Astrocyte (in vitro differentiated cells and primary cell): ENCODE measurements around the gene ATP4B. TPM values are rescaled to one million over a fixed set of nuclear protein-coding genes. Genes with fewer than 3 reads are reported as not detected.

Experiments
- DNase-seq: peaks from one replicate; pipeline ENCODE4 v3.0.0-alpha.2; 2010; ENCODE audit warnings: low read depth
- FAIRE-seq: peaks from 2 replicates; lab custom pipeline; 2011; peaks lifted over from hg19 to GRCh38; lab: Jason Lieb, UNC
- H2AFZ ChIP-seq: 2 replicates; pipeline ENCODE4 v1.6.0; 2012; ENCODE audit warnings: low read depth, low read length, inconsistent platforms
- H3K27ac ChIP-seq: 2 replicates; pipeline ENCODE4 v1.5.1; 2011; ENCODE audit warnings: low read depth, low read length, inconsistent platforms
- H3K27me3 ChIP-seq: 2 replicates; pipeline ENCODE4 v1.6.0; 2011; ENCODE audit warnings: low read length, inconsistent platforms; ENCODE audit not compliant: insufficient read depth
- H3K36me3 ChIP-seq: 2 replicates; pipeline ENCODE4 v1.5.1; 2011; ENCODE audit warnings: low read length, inconsistent platforms; ENCODE audit not compliant: insufficient read depth
- H3K4me1 ChIP-seq: 2 replicates; pipeline ENCODE4 v1.5.1; 2011; ENCODE audit warnings: low read length, inconsistent platforms; ENCODE audit not compliant: insufficient read depth
- H3K4me2 ChIP-seq: 2 replicates; pipeline ENCODE4 v1.6.0; 2012; ENCODE audit warnings: low read length, inconsistent platforms
- H3K4me3 ChIP-seq: 2 replicates; pipeline ENCODE4 v1.5.1; 2011; ENCODE audit warnings: low read depth, mild to moderate bottlenecking, low read length, inconsistent platforms; ENCODE audit not compliant: insufficient read depth
- H3K79me2 ChIP-seq: 2 replicates; pipeline ENCODE4 v1.6.0; 2012; ENCODE audit warnings: mild to moderate bottlenecking, low read length, inconsistent platforms; ENCODE audit not compliant: insufficient read depth
- H3K9ac ChIP-seq: 2 replicates; pipeline ENCODE4 v1.6.0; 2012; ENCODE audit warnings: mild to moderate bottlenecking, low read length, inconsistent platforms
- H3K9me3 ChIP-seq: 2 replicates; pipeline ENCODE4 v1.5.1; 2012; ENCODE audit warnings: low read depth, mild to moderate bottlenecking, low read length, inconsistent platforms; ENCODE audit not compliant: insufficient read depth
- H4K20me1 ChIP-seq: 2 replicates; pipeline ENCODE4 v1.6.0; 2012; ENCODE audit warnings: low read length, inconsistent platforms; ENCODE audit not compliant: insufficient read depth
- H3K27ac Mint-ChIP-seq: one replicate; pipeline ENCODE4 v1.8.0; 2021; ENCODE audit warnings: mild to moderate bottlenecking, mixed read lengths; ENCODE audit not compliant: unreplicated experiment
- H3K27me3 Mint-ChIP-seq: one replicate; pipeline ENCODE4 v1.8.0; 2021; ENCODE audit warnings: low read depth, mixed read lengths; ENCODE audit not compliant: unreplicated experiment
- H3K36me3 Mint-ChIP-seq: one replicate; pipeline ENCODE4 v1.8.0; 2021; ENCODE audit warnings: low read depth, mixed read lengths; ENCODE audit not compliant: unreplicated experiment
- H3K4me1 Mint-ChIP-seq: one replicate; pipeline ENCODE4 v1.8.0; 2021; ENCODE audit warnings: low read depth, mixed read lengths; ENCODE audit not compliant: unreplicated experiment
- H3K4me3 Mint-ChIP-seq: one replicate; pipeline ENCODE4 v1.8.0; 2021; ENCODE audit warnings: mild to moderate bottlenecking, moderate library complexity, mixed read lengths; ENCODE audit not compliant: unreplicated experiment
- H3K9me3 Mint-ChIP-seq: one replicate; pipeline ENCODE4 v1.8.0; 2021; ENCODE audit warnings: mild to moderate bottlenecking, mixed read lengths; ENCODE audit not compliant: unreplicated experiment
- CTCF ChIP-seq: IDR thresholded peaks from 2 replicates; pipeline ENCODE4 v1.5.1; 2011; ENCODE audit warnings: low read depth, mild to moderate bottlenecking, inconsistent platforms, low read length, moderate library complexity; ENCODE audit not compliant: insufficient read depth
- EZH2 ChIP-seq: IDR thresholded peaks from 2 replicates; pipeline ENCODE4 v1.6.1; 2012; ENCODE audit warnings: mild to moderate bottlenecking, low read length, inconsistent platforms; ENCODE audit not compliant: insufficient read depth
- total RNA-seq: library from RNA; stranded (reverse); gene quantifications from 2 replicates; pipeline ENCODE4 v1.2.1, GENCODE V29; 2021

ATP4B gene
- total RNA-seq, 1 donor from 2014 or later, result not detected

- TF ChIP-seq CTCF, result no peak
- TF ChIP-seq EZH2, result no peak
- peaks cover 45% of the 10 kb centered on the region for H3K36me3 ChIP-seq
- DNase-seq (no peak), FAIRE-seq (no peak)
- Mint-ChIP-seq H3K4me1 (no peaks in the 10 kb centered on the region), H3K27ac (no peak overlapping the region), H3K4me3 (no peak overlapping the region), H3K36me3 (peaks cover 23% of the 10 kb centered on the region), H3K27me3 (no peaks in the 10 kb centered on the region), H3K9me3 (no peaks in the 10 kb centered on the region)
- H2AFZ ChIP-seq, result no peak overlapping the region
- H3K4me3 ChIP-seq, result no peak overlapping the region
- H3K9me3 ChIP-seq, result no peaks in the 10 kb centered on the region
- H3K79me2 ChIP-seq, result peaks cover 24% of the 10 kb centered on the region
- H3K4me2 ChIP-seq, result no peak overlapping the region
- H4K20me1 ChIP-seq, result peaks cover 22% of the 10 kb centered on the region
- H3K9ac ChIP-seq, result no peak overlapping the region
- no peaks in the 10 kb centered on the region for H3K4me1 ChIP-seq
- H3K27me3 ChIP-seq, result no peaks in the 10 kb centered on the region
- H3K27ac ChIP-seq, result no peak overlapping the region
Observed at GRCh38 chr13:113634279-113635047, 23.5 kb downstream of the ATP4B start.

- Histone ChIP-seq H3K9me3 (no peaks in the 10 kb centered on the region), H3K79me2 (peaks cover 34% of the 10 kb centered on the region), H2AFZ (no peak overlapping the region), H3K27me3 (no peaks in the 10 kb centered on the region), H4K20me1 (peaks cover 32% of the 10 kb centered on the region), H3K4me1 (no peaks in the 10 kb centered on the region), H3K4me2 (no peak overlapping the region), H3K9ac (no peak overlapping the region), H3K27ac (no peak overlapping the region), H3K4me3 (no peak overlapping the region), H3K36me3 (peaks cover 35% of the 10 kb centered on the region)
- FAIRE-seq, result no peak
- H3K9me3 Mint-ChIP-seq, result no peaks in the 10 kb centered on the region
- H3K27me3 Mint-ChIP-seq, result no peaks in the 10 kb centered on the region
- peaks cover 25% of the 10 kb centered on the region for H3K36me3 Mint-ChIP-seq
- no peak for TF ChIP-seq CTCF
- TF ChIP-seq EZH2, result no peak
- no peak overlapping the region for H3K4me3 Mint-ChIP-seq
- no peak for DNase-seq
- H3K27ac Mint-ChIP-seq, result no peak overlapping the region
- no peaks in the 10 kb centered on the region for H3K4me1 Mint-ChIP-seq
Observed at GRCh38 chr13:113633485-113633873, 24.5 kb downstream of the ATP4B start.
